Astrocyte (in vitro differentiated cells and primary cell): Measurements from ENCODE around the gene CHST15. TPM values are rescaled to one million over a fixed set of nuclear protein-coding genes. Genes with fewer than 3 reads are reported as not detected.
A peak's percentile ranks its signal among the peaks of the same experiment; 100 is the strongest.

Source experiments
- DNase-seq: peaks from one replicate; pipeline ENCODE4 v3.0.0-alpha.2; 2010; ENCODE audit warnings: low read depth
- FAIRE-seq: peaks from 2 replicates; lab custom pipeline; 2011; peaks lifted over from hg19 to GRCh38; lab: Jason Lieb, UNC
- H2AFZ ChIP-seq: 2 replicates; pipeline ENCODE4 v1.6.0; 2012; ENCODE audit warnings: low read depth, low read length, inconsistent platforms
- H3K27ac ChIP-seq: 2 replicates; pipeline ENCODE4 v1.5.1; 2011; ENCODE audit warnings: low read depth, low read length, inconsistent platforms
- H3K27me3 ChIP-seq: 2 replicates; pipeline ENCODE4 v1.6.0; 2011; ENCODE audit warnings: low read length, inconsistent platforms; ENCODE audit not compliant: insufficient read depth
- H3K36me3 ChIP-seq: 2 replicates; pipeline ENCODE4 v1.5.1; 2011; ENCODE audit warnings: low read length, inconsistent platforms; ENCODE audit not compliant: insufficient read depth
- H3K4me1 ChIP-seq: 2 replicates; pipeline ENCODE4 v1.5.1; 2011; ENCODE audit warnings: low read length, inconsistent platforms; ENCODE audit not compliant: insufficient read depth
- H3K4me2 ChIP-seq: 2 replicates; pipeline ENCODE4 v1.6.0; 2012; ENCODE audit warnings: low read length, inconsistent platforms
- H3K4me3 ChIP-seq: 2 replicates; pipeline ENCODE4 v1.5.1; 2011; ENCODE audit warnings: low read depth, mild to moderate bottlenecking, low read length, inconsistent platforms; ENCODE audit not compliant: insufficient read depth
- H3K79me2 ChIP-seq: 2 replicates; pipeline ENCODE4 v1.6.0; 2012; ENCODE audit warnings: mild to moderate bottlenecking, low read length, inconsistent platforms; ENCODE audit not compliant: insufficient read depth
- H3K9ac ChIP-seq: 2 replicates; pipeline ENCODE4 v1.6.0; 2012; ENCODE audit warnings: mild to moderate bottlenecking, low read length, inconsistent platforms
- H3K9me3 ChIP-seq: 2 replicates; pipeline ENCODE4 v1.5.1; 2012; ENCODE audit warnings: low read depth, mild to moderate bottlenecking, low read length, inconsistent platforms; ENCODE audit not compliant: insufficient read depth
- H4K20me1 ChIP-seq: 2 replicates; pipeline ENCODE4 v1.6.0; 2012; ENCODE audit warnings: low read length, inconsistent platforms; ENCODE audit not compliant: insufficient read depth
- H3K27ac Mint-ChIP-seq: one replicate; pipeline ENCODE4 v1.8.0; 2021; ENCODE audit warnings: mild to moderate bottlenecking, mixed read lengths; ENCODE audit not compliant: unreplicated experiment
- H3K27me3 Mint-ChIP-seq: one replicate; pipeline ENCODE4 v1.8.0; 2021; ENCODE audit warnings: low read depth, mixed read lengths; ENCODE audit not compliant: unreplicated experiment
- H3K36me3 Mint-ChIP-seq: one replicate; pipeline ENCODE4 v1.8.0; 2021; ENCODE audit warnings: low read depth, mixed read lengths; ENCODE audit not compliant: unreplicated experiment
- H3K4me1 Mint-ChIP-seq: one replicate; pipeline ENCODE4 v1.8.0; 2021; ENCODE audit warnings: low read depth, mixed read lengths; ENCODE audit not compliant: unreplicated experiment
- H3K4me3 Mint-ChIP-seq: one replicate; pipeline ENCODE4 v1.8.0; 2021; ENCODE audit warnings: mild to moderate bottlenecking, moderate library complexity, mixed read lengths; ENCODE audit not compliant: unreplicated experiment
- H3K9me3 Mint-ChIP-seq: one replicate; pipeline ENCODE4 v1.8.0; 2021; ENCODE audit warnings: mild to moderate bottlenecking, mixed read lengths; ENCODE audit not compliant: unreplicated experiment
- CTCF ChIP-seq: IDR thresholded peaks from 2 replicates; pipeline ENCODE4 v1.5.1; 2011; ENCODE audit warnings: low read depth, mild to moderate bottlenecking, inconsistent platforms, low read length, moderate library complexity; ENCODE audit not compliant: insufficient read depth
- EZH2 ChIP-seq: IDR thresholded peaks from 2 replicates; pipeline ENCODE4 v1.6.1; 2012; ENCODE audit warnings: mild to moderate bottlenecking, low read length, inconsistent platforms; ENCODE audit not compliant: insufficient read depth
- total RNA-seq: library from RNA; stranded (reverse); gene quantifications from 2 replicates; pipeline ENCODE4 v1.2.1, GENCODE V29; 2021

The CHST15 gene
- total RNA-seq, 1 donor from 2014 or later, result 20.6 TPM

DNA sequence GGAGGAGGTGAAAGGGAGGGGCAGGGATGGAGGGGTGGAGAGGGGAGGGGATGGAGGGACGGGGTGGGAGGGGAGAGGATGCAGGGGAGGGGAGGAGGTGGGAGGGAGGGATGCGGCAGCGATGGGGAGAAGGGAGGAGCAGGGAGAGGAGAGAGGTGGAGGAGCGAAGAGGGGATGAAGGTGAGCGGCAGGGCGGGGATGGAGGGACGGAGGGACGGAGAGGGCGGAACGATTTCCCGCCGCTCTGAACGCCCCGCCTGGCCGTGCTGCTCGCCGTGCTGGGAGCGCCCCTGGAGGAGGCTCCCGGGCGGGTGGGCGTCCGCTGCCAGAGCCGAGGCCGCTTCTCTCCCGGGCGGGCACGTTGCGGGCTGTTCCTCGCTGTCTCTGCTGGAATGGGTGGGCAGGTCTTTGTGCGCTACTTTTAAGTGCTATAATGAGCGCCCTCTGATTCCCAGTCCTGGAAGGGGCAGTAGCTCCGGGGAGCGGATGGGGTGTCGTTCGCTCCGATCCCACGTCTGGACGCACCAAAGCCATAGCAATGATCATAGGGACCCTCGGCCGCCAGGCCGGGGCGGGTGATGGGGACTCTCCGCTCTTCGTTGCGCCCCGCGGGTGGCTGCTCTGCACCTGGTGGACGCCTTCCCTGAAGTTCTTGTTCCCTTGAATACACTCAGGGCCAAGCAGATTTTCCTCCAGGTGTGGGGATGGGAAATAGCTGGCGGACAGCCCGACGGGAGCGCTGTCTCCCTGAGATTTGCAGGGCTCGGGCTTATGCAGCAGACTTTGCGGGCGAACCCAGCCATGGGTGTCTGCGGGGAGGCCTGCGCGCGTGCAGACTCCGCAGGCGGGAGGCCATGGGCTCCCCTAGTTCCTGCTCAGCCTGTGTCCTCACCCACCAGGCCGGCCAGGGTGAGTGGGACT is 120.7 kb downstream of the CHST15 start:
- peaks cover 18% of the 10 kb centered on the region for H3K27me3 ChIP-seq
- H4K20me1 ChIP-seq, result no peaks in the 10 kb centered on the region
- no peak for FAIRE-seq
- peaks cover 8% of the 10 kb centered on the region for H3K9me3 ChIP-seq
- H3K36me3 ChIP-seq, result no peaks in the 10 kb centered on the region
- Mint-ChIP-seq H3K4me3 (no peak overlapping the region), H3K4me1 (peaks cover 7% of the 10 kb centered on the region), H3K27ac (no peak overlapping the region), H3K27me3 (peaks cover 52% of the 10 kb centered on the region), H3K36me3 (no peaks in the 10 kb centered on the region), H3K9me3 (peaks cover 27% of the 10 kb centered on the region)
- no peak overlapping the region for H3K4me2 ChIP-seq
- DNase-seq, result no peak
- no peaks in the 10 kb centered on the region for H3K4me1 ChIP-seq
- no peaks in the 10 kb centered on the region for H3K79me2 ChIP-seq
- TF ChIP-seq CTCF (no peak), EZH2 (peak; percentile 85)
- no peak overlapping the region for H3K27ac ChIP-seq
- H2AFZ ChIP-seq, result no peak overlapping the region
- H3K9ac ChIP-seq, result no peak overlapping the region
- no peak overlapping the region for H3K4me3 ChIP-seq

DNA sequence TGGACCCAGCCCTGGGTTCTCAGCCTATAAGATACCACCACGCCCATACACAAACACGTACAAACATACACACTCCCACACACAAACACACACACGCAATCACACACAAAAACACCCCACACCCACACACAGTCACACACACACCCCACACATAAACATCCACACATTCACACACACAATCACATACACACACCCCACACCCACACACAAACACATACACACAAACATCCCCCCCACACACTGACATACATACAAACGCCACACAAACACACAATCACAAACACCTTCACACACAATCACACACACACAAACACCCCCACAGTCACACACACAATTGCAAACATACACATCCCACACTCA is 122.5 kb downstream of the CHST15 start:
- peaks cover 20% of the 10 kb centered on the region for H3K9me3 Mint-ChIP-seq
- peaks cover 8% of the 10 kb centered on the region for H3K9me3 ChIP-seq
- TF ChIP-seq EZH2 (no peak), CTCF (no peak)
- no peaks in the 10 kb centered on the region for H4K20me1 ChIP-seq
- no peaks in the 10 kb centered on the region for H3K36me3 Mint-ChIP-seq
- peaks cover 13% of the 10 kb centered on the region for H3K4me1 Mint-ChIP-seq
- no peak overlapping the region for H3K9ac ChIP-seq
- no peak overlapping the region for H2AFZ ChIP-seq
- no peak overlapping the region for H3K27ac Mint-ChIP-seq
- H3K4me3 Mint-ChIP-seq, result no peak overlapping the region
- no peaks in the 10 kb centered on the region for H3K79me2 ChIP-seq
- no peak overlapping the region for H3K27ac ChIP-seq
- no peak for DNase-seq
- H3K4me1 ChIP-seq, result no peaks in the 10 kb centered on the region
- no peak overlapping the region for H3K4me2 ChIP-seq
- H3K36me3 ChIP-seq, result no peaks in the 10 kb centered on the region
- H3K4me3 ChIP-seq, result no peak overlapping the region
- H3K27me3 ChIP-seq, result peaks cover 19% of the 10 kb centered on the region
- no peak for FAIRE-seq
- H3K27me3 Mint-ChIP-seq, result peaks cover 57% of the 10 kb centered on the region
